ENCODE results near the gene TAOK1.

GRCh38 chr17:29565643-29566472 lies 175.7 kb downstream of the TAOK1 start:
- TF ChIP-seq CTCF (IDR thresholded peaks at IDR 0.05) (no peak), POLR2A (IDR thresholded peaks at IDR 0.05) (peak in 1 of 2 donors; percentile 14)

All from Peyer's patch (tissue), 4 donors.